GM21360 (cell line): ENCODE data around the gene APBB1.

Experiments used
- ATAC-seq: cut with Tn5 transposase; IDR thresholded peaks from one replicate; pipeline ENCODE4 v1.9.1; 2021; ENCODE audit warnings: mild to moderate bottlenecking, moderate library complexity; ENCODE audit not compliant: unreplicated experiment

Gene APBB1

GRCh38 chr11:6418557-6419008 is 311 bp downstream of the APBB1 start:
- no peak for ATAC-seq

- ATAC-seq, result no peak
Measured at GRCh38 chr11:6417907-6418556, 862 bp downstream of the APBB1 start.

GRCh38 chr11:6415797-6416196 is 3.1 kb downstream of the APBB1 start:
- ATAC-seq, result no peak

- ATAC-seq, result no peak
Measured at GRCh38 chr11:6414874-6415328, 4.0 kb downstream of the APBB1 start.

GRCh38 chr11:6413791-6414201 is 5.1 kb downstream of the APBB1 start:
- ATAC-seq, result no peak

GRCh38 chr11:6411594-6412031 is 7.3 kb downstream of the APBB1 start:
- no peak for ATAC-seq

GRCh38 chr11:6410695-6411430 is 8.0 kb downstream of the APBB1 start:
- no peak for ATAC-seq

- no peak for ATAC-seq
Measured at GRCh38 chr11:6406370-6406769, 12.5 kb downstream of the APBB1 start.

- no peak for ATAC-seq
Measured at GRCh38 chr11:6405846-6406245, 13.0 kb downstream of the APBB1 start.

- no peak for ATAC-seq
Measured at GRCh38 chr11:6405052-6405667, 13.7 kb downstream of the APBB1 start.

- ATAC-seq, result no peak
Measured at GRCh38 chr11:6404342-6405051, 14.4 kb downstream of the APBB1 start.

- ATAC-seq, result no peak
Measured at GRCh38 chr11:6403539-6403938, 15.4 kb downstream of the APBB1 start.

GRCh38 chr11:6402561-6402981 is 16.3 kb downstream of the APBB1 start:
- ATAC-seq, result peak; percentile 98

- ATAC-seq, result peak; percentile 25
Measured at GRCh38 chr11:6402061-6402470, 16.8 kb downstream of the APBB1 start.

GRCh38 chr11:6401464-6401863 is 17.4 kb downstream of the APBB1 start:
- ATAC-seq, result no peak

GRCh38 chr11:6400431-6401345 is 18.2 kb downstream of the APBB1 start:
- no peak for ATAC-seq

GRCh38 chr11:6397636-6398035 is 21.3 kb downstream of the APBB1 start:
- no peak for ATAC-seq

- no peak for ATAC-seq
Measured at GRCh38 chr11:6397156-6397555, 21.7 kb downstream of the APBB1 start.

- ATAC-seq, result no peak
Measured at GRCh38 chr11:6395470-6396060, 23.3 kb downstream of the APBB1 start.
